G401 (cell line): ENCODE results near the gene HTRA3. TPM values are rescaled to one million over a fixed set of nuclear protein-coding genes. Genes with fewer than 3 reads are reported as not detected.

Source experiments
- DNase-seq: peaks from one replicate; pipeline ENCODE4 v3.0.0-alpha.2; 2015; ENCODE audit warnings: low spot score
- in situ Hi-C: cut with HindIII; loops from 2 replicates; pipeline ENCODE4 v1.10.0; 2016; ENCODE audit warnings: low sequenced_read_pairs, mixed read lengths
- total RNA-seq: library from RNA; depleted of rRNA; stranded (reverse); fragments of >200 nt; shearing (Covaris generic); gene quantifications from 2 replicates; pipeline ENCODE4 v1.2.3, GENCODE V29; 2014

Gene HTRA3
- total RNA-seq, 1 experiment from 2014 or later = 0.14 TPM

GRCh38 chr4:8286719-8287342 is 17.3 kb downstream of the HTRA3 start:
- DNase-seq = no peak
- in situ Hi-C loops = no loop called here

GRCh38 chr4:8287343-8288280 is 18.1 kb downstream of the HTRA3 start:
- no peak for DNase-seq
- in situ Hi-C loops = no loop called here

DNA sequence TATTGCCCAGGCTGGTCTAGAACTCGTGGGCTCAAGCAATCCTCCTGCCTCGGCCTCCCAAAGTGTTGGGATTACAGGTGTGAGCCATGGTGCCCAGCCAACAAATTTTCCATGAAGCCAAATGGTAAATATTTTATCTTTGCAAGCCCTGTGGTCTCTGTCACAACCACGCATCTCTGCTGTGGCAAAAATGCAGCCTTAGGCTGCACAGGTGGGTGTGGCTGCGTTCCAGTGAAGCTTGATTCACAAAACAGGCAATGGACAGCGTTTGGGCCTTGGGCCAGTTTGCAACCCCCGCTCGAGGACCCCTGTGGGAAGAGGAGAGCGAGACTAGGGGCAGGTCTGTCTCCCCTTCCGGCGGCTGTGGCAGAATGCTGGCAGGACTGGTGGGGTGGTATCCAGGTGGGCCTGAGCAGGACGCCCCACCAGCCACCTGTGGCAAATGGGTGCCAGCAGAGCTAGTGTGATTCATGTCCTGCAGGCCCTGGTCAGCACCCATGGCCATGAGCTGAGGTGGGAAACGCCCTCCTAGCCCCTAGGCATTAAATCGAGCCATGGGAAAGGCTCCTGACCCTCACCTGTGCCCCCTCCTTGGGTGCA is 19.7 kb downstream of the HTRA3 start:
- in situ Hi-C loops = no loop called here
- DNase-seq = no peak

GRCh38 chr4:8289956-8290700 is 20.6 kb downstream of the HTRA3 start:
- no peak for DNase-seq
- in situ Hi-C loops = no loop called here

- in situ Hi-C loops = no loop called here
- DNase-seq = no peak
These were observed 21.1 kb downstream of the HTRA3 start for GRCh38 chr4:8290701-8290970.

- in situ Hi-C loops = no loop called here
These were observed 21.6 kb downstream of the HTRA3 start for GRCh38 chr4:8291036-8291682.

DNA sequence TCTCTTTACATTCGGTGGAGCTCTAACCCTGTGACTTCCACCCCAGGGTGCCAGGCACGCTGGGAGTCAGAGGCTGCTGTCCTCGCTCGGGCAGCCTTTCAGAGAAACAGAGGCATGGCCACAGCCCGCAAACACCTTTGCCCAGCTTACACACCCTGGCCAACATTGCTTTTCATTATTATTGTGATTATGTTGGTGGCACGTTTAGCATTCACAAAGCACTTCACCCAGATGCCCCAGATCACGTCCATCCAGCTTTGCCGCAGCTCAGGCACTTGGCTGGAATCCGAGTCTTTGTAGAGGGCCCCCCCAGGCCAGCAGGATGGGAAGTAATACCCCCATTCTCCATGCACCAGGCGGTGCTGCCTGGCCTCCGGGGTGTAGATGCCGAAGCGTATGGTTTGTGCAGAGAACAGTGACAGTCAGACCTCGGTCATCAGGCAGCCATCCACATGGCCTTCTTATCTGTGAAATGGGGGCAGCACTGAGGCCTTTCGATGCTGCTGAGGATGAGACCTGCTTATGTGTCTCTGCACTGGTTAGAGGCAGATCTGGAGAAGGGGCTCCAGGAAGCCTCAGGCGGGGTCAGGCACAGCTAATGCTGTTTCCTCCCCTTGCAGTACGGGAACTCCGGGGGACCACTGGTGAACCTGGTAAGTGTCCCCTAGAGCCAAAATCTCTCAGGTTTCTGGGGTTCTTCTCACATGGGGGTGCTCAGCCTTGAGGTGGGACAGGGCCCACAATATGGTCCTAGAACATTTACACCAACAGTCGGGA is 22.3 kb downstream of the HTRA3 start:
- in situ Hi-C loops = no loop called here
- DNase-seq = no peak

More at GRCh38 chr4:8291036-8291682, 21.6 kb downstream of the HTRA3 start:
- no peak for DNase-seq

DNA sequence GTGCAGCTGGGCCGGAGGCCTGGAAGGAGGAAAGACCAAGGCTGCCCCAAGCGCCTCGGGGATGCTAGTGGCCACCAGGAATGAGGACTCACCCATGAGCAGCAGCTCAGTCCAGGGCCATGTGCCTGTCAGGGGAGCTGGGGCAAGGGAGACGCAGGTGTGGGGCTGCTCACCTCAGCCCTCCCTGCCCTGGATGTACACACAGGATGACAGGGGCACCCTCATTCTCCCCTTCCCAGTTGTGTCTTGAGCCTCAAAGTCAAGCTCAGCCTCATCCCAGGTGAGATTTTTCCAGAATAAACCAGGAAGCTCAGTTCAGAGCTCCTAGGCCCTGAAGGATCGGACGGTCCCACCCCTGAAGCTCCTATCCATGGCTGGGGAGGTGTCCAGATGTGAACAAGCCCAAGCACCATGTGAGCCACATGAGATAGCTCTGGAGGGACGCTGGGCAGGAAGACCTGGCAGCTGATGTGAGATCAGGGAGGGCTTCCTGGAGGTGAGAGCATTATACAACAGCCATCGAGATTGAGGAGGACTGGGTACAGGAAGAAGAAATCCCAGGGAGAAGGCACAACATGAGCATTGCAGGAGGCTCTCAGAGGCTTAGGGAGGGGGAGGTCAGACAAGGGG is 23.0 kb downstream of the HTRA3 start:
- no peak for DNase-seq
- in situ Hi-C loops = no loop called here

DNA sequence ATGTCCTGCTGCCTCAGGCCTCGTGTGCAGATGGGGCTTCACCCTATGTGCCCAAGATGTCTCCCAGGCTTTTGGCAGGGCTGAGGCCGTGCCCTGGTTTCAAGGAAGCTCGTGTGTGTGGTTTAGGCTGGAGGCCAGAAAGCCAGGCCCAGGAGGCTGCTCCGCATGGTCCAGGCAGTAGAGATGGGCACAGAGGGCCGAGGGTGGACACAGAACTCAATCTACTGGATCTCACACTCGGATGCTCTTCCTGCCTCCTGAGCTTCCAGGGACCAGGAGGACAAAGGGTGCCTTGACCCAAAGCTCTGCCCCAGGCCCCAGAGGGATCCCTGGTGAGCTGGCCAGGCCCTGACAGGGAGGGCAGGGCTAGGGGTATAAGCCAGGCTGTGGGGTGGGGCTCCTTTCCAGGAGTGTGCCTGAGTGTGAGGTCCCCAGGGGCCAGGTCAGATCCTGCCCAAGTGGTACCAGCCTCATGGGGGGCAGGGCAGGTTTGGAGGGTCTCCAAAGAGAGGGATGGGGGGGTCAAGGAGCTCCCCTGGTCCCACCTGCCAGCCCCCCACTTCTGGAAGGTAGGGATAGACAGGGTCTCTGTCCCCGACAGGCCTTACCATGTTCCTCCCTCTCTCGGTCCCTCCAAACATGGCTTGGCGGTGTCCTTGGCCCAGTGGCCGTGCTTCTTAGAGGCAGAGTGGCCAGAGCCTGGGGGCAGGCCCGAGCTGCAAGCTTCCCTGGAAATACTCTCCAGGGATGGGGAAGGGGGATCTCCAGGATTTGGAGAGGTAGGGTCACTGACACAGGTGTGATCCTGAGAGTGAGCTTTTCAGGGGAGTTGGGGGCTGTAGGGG is 23.8 kb downstream of the HTRA3 start:
- no peak for DNase-seq
- in situ Hi-C loops = no loop called here

- in situ Hi-C loops = no loop called here
- no peak for DNase-seq
These were observed 24.5 kb downstream of the HTRA3 start for GRCh38 chr4:8294036-8294435.

DNA sequence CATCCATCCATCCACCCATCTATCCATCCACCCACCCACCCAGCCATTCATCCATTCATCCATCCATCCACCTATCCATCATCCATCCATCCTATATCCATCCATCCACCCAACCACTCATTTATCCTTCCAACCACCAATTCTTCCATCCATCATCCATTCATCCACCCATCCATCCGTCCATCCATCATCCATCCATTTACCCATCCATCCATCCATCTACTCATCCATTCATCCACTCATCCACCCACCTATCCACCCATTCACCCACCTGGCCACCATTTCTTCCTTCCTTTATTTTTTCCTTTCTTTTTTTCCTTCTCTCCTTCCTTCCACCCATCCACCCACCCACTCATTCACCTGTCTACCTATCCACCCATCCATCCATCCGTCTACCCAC is 25.2 kb downstream of the HTRA3 start:
- in situ Hi-C loops = no loop called here
- no peak for DNase-seq

DNA sequence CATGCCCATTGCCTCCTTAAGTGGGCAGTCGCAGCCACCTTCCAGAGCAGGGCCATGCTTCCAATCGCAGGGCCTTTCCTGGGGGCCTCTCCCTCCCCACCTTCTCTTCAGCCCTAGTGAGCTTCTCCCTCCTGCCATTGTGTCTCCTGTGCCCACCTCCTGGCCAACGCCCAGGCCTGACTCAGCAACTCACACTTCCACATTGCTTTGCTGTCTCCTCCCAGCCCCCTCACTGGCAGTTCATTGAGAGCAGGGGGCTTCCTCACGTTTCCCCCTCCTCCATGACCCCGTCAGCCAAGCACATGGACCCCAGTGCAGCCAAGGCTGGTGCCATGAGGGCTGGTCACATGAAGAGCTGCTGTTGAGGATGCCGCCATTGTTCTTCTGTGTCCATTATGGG is 25.9 kb downstream of the HTRA3 start:
- in situ Hi-C loops = no loop called here
- DNase-seq = no peak

DNA sequence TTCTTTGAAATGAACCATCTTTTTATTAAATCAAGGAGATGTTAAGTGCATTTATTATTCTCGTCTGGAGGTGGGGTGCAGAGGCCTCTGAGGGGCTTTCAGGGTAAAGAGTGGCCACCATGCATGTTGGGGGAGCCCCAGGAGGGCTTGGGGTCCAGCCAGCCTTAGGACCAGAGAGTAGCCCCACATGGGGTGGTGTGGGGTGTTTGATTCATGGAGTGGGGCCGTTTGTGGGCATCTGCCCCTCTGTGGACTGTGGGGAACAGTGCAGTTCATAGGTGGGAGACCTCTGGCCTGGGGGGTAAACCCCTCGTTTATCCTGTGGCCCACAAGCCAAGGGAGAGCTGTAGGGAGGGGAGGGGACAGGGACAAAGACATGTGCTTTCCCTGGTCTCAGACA is 26.9 kb downstream of the HTRA3 start:
- in situ Hi-C loops = no loop called here
- no peak for DNase-seq

DNA sequence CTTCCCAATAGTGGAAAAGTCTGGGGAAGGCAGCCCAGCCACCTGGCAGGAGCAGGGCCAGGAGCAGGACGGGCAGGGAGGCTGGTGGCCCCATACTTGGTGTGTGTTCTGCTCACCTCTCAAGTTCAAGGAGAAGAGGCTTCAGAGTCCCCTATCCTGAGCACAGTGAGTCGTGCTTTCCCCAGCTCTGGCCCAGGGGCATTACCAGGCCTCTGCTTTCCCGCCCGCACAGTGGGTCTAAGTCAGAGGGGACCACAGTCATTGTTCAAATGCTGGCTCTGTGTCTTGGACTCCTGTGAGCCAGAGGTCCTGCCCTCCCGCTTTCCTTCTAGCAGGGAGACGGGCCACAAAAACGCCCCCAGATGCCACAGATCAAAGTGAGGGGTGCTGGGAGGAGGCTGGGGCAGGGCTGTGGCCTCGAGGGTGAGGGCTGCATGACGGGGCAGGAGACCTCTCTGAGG is 27.6 kb downstream of the HTRA3 start:
- no peak for DNase-seq
- in situ Hi-C loops = no loop called here

DNA sequence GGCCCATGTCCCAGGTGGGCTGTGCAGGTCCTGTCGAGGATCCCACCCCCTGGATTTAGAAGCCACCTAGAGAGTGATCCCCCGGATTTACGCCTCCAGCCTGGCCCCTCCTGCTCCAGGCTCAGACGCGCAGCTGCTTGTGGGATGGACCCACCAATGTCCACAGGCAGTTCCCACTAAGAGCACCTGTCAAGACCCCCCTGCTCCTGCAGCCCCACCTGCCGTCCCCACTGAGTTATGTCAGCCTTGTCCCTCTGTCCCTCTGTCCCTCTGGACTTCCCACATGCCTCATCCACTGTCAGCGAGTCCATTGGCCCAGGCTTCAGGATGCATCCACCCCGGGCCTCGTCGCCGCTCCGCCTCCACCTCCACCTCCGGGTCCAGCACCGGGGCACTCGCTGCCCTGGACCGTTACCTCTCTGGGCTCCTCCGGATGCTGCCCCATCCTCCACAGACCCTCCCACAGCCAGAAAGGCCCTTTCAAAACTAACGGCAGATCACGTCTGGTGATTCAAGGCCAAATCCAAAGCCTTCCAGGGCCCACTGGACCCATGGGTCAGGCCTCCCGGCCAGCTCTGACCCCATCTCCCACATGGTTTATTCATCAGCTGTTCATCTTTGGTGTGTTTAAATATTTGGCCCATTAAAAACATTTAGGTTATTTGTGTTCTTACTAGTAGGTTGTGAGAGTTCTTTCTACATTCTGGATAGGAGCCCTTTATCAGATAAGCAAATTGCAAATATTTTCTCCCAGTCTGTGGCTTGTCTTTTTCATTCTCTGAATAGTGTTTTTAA is 28.3 kb downstream of the HTRA3 start:
- in situ Hi-C loops = no loop called here
- DNase-seq = no peak

DNA sequence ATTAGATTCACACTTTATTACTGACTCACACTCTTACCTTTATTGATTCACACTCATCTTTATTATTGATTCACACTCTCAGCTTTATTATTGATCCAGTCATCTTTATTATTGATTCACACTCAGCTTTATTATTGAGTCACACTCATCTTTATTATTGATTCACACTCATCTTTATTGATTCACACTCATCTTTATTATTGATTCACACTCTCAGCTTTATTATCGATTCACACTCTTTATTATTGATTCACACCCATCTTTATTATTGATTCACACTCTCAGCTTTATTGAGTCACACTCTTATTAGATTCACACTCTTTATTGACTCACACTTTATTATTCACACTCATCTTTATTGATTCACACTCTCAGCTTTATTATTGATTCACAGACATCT is 31.3 kb downstream of the HTRA3 start:
- no peak for DNase-seq
- in situ Hi-C loops = no loop called here
